ENCODE data around the gene DLG1.

Gene DLG1

GRCh38 chr3:197320582-197320981 lies 22.2 kb upstream of the DLG1 start:
- in situ Hi-C loops (cut with MboI; ENCODE audit: low sequenced_read_pairs), result no loop called here

- in situ Hi-C loops (cut with MboI; ENCODE audit: low sequenced_read_pairs), result no loop called here
Measured at GRCh38 chr3:197317250-197317963, 19.0 kb upstream of the DLG1 start.

- in situ Hi-C loops (cut with MboI; ENCODE audit: low sequenced_read_pairs), result no loop called here
Measured at GRCh38 chr3:197312431-197312830, 14.0 kb upstream of the DLG1 start.

GRCh38 chr3:197311591-197311990 lies 13.2 kb upstream of the DLG1 start:
- in situ Hi-C loops (cut with MboI; ENCODE audit: low sequenced_read_pairs), result no loop called here

- in situ Hi-C loops (cut with MboI; ENCODE audit: low sequenced_read_pairs), result no loop called here
Measured at GRCh38 chr3:197309528-197310361, 11.3 kb upstream of the DLG1 start.

GRCh38 chr3:197308591-197308990 lies 10.2 kb upstream of the DLG1 start:
- in situ Hi-C loops (cut with MboI; ENCODE audit: low sequenced_read_pairs), result no loop called here

GRCh38 chr3:197306374-197307086 lies 8.1 kb upstream of the DLG1 start:
- in situ Hi-C loops (cut with MboI; ENCODE audit: low sequenced_read_pairs), result no loop called here

GRCh38 chr3:197305854-197306253 lies 7.4 kb upstream of the DLG1 start:
- in situ Hi-C loops (cut with MboI; ENCODE audit: low sequenced_read_pairs), result no loop called here

GRCh38 chr3:197303452-197303851 lies 5.0 kb upstream of the DLG1 start:
- in situ Hi-C loops (cut with MboI; ENCODE audit: low sequenced_read_pairs), result no loop called here

GRCh38 chr3:197302696-197303341 lies 4.4 kb upstream of the DLG1 start:
- in situ Hi-C loops (cut with MboI; ENCODE audit: low sequenced_read_pairs), result no loop called here

- in situ Hi-C loops (cut with MboI; ENCODE audit: low sequenced_read_pairs), result no loop called here
Measured at GRCh38 chr3:197302033-197302432, 3.6 kb upstream of the DLG1 start.

GRCh38 chr3:197300361-197300760 lies 1.9 kb upstream of the DLG1 start:
- in situ Hi-C loops (cut with MboI; ENCODE audit: low sequenced_read_pairs), result no loop called here

- in situ Hi-C loops (cut with MboI; ENCODE audit: low sequenced_read_pairs), result no loop called here
Measured at GRCh38 chr3:197298945-197299854, 788 bp upstream of the DLG1 start.

GRCh38 chr3:197297476-197298340 lies 704 bp downstream of the DLG1 start:
- in situ Hi-C loops (cut with MboI; ENCODE audit: low sequenced_read_pairs), result no loop called here

GRCh38 chr3:197297002-197297401 lies 1.4 kb downstream of the DLG1 start:
- in situ Hi-C loops (cut with MboI; ENCODE audit: low sequenced_read_pairs), result no loop called here

- in situ Hi-C loops (cut with MboI; ENCODE audit: low sequenced_read_pairs), result no loop called here
Measured at GRCh38 chr3:197296545-197296944, 1.9 kb downstream of the DLG1 start.

- in situ Hi-C loops (cut with MboI; ENCODE audit: low sequenced_read_pairs), result no loop called here
Measured at GRCh38 chr3:197295871-197296270, 2.5 kb downstream of the DLG1 start.

- in situ Hi-C loops (cut with MboI; ENCODE audit: low sequenced_read_pairs), result no loop called here
Measured at GRCh38 chr3:197293605-197294237, 4.7 kb downstream of the DLG1 start.

- in situ Hi-C loops (cut with MboI; ENCODE audit: low sequenced_read_pairs), result no loop called here
Measured at GRCh38 chr3:197292648-197293047, 5.8 kb downstream of the DLG1 start.

All from hTERT RPE-1 (cell line).